Left renal cortex interstitium (tissue), 4 donors: Measurements from ENCODE around the gene SEMA5A. TPM values are rescaled to one million over a fixed set of nuclear protein-coding genes. Genes with fewer than 3 reads are reported as not detected.

Experiments used
- DNase-seq, 4 donors: peaks; one replicate each; pipeline ENCODE4 v3.0.0-alpha.2; 2013; ENCODE audit warnings: low read depth in 4 of 4, low spot score in 2 of 4, missing footprints in 1 of 4
- polyA plus RNA-seq, 4 donors: library from polyadenylated mRNA; unstranded; fragments of 120-200 nt; gene quantifications; one replicate each; pipeline ENCODE4 v1.2.1, GENCODE V29; 2013; ENCODE audit not compliant: insufficient read length in 4 of 4

Gene SEMA5A
- polyA plus RNA-seq, 4 donors = 34.7 to 37.4 (median 36.2) TPM

- no peak for DNase-seq
Measured at GRCh38 chr5:9241479-9242305, 304.2 kb downstream of the SEMA5A start.

DNA sequence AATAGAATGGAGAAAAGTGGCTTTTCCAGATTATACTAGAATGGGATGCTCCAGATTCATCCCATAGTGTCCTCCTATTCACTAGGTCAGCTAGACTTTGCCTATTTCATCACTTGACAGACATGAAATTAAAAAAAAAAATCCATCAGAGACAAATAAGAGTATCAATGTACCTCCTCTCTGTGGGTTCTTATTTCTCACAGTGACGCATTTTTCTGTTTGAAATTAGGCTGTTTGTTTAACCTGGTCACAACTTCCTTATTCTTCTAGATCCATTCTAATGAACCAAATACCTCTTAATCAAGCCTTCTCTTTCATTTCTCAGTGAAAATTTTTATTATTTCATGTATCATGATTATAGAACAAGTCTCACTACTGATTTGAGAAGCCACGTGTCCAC is 305.4 kb downstream of the SEMA5A start:
- no peak for DNase-seq

GRCh38 chr5:9239626-9240025 is 306.2 kb downstream of the SEMA5A start:
- no peak for DNase-seq

GRCh38 chr5:9239071-9239470 is 306.8 kb downstream of the SEMA5A start:
- DNase-seq = no peak

DNA sequence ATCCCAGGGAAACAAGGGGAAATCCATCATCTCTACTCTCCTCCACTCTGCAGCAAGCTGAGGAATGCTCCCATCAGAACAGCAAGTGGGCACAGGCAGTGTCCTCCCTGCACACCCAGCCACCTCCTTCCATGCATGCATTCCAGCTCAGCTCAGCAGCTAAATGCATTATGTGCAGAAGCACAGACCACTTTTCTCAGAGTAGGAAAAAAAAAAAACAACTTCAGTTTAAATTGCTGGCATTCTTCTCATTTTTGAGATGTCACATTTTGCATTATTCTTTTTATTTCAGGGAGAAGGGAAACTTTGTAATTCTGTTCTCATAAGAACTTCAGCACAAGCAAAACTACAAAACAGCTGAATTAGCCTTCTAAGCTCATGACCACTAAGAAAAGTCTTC is 312.2 kb downstream of the SEMA5A start:
- no peak for DNase-seq

DNA sequence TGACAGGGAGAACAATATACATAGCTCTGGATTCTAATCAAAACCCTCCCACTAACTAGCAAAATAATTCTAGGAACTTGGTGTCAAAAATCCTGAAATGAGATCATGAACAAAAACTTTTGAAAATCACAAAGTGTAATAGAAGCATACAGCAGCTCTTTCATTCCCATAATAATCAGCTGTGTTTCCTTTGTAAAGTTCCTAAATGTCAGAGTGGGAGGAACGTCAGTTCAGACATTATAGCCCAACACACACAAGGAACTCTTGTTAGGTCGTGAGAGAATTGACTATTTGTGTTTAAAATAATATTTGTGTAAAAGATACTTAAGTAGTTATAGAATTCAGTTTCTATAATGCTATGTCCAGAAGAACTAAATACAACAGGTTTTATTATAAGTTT is 312.8 kb downstream of the SEMA5A start:
- no peak for DNase-seq

GRCh38 chr5:9231842-9232241 is 314.0 kb downstream of the SEMA5A start:
- DNase-seq = no peak

DNA sequence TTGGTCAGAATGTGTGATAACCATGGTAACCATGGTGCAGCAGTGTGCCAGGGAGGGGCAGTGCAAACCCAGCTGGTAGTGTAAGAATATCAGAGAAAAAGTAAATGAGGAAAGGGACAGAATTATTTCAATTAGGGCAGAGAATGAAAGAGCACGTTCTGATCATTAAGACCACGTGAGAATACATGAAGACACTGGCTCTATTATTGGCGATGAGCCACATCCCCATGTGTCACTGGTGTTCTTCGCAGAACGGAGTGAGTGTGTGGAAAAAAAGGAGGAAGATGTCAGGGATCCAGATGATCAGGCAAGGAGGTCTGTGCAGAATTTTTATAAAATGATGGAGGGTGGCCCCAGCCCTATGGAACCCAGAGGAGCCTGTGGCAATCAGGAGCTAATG is 315.5 kb downstream of the SEMA5A start:
- DNase-seq = no peak

GRCh38 chr5:9226016-9226536 is 319.8 kb downstream of the SEMA5A start:
- no peak for DNase-seq

- no peak for DNase-seq
Measured at GRCh38 chr5:9222054-9222976, 323.6 kb downstream of the SEMA5A start.

- no peak for DNase-seq
Measured at GRCh38 chr5:9218358-9218757, 327.5 kb downstream of the SEMA5A start.

DNA sequence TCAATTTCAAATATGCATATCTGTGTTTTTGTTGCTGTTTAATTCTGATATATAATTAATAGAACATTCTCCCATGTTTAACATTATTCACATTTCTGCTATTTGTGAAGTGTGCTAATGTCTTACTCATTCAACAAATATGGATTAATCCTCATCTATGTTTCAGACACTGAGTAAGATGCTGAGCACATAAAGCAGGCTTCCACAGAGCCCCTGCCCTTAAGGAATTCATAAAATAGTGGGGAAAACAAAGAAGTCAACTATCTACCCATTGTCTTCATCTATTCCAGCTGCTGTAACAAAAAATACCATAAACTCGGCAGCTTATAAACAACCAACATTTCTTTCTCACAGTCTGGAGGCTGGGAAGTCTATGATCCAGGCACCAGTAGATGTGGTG is 333.3 kb downstream of the SEMA5A start:
- DNase-seq = no peak

GRCh38 chr5:9209846-9210492 is 335.9 kb downstream of the SEMA5A start:
- no peak for DNase-seq

GRCh38 chr5:9207817-9208418 is 338.0 kb downstream of the SEMA5A start:
- DNase-seq = peak in 3 of 4 donors; percentile 14 to 32 (median 18)

- no peak for DNase-seq
Measured at GRCh38 chr5:9202636-9203035, 343.2 kb downstream of the SEMA5A start.

DNA sequence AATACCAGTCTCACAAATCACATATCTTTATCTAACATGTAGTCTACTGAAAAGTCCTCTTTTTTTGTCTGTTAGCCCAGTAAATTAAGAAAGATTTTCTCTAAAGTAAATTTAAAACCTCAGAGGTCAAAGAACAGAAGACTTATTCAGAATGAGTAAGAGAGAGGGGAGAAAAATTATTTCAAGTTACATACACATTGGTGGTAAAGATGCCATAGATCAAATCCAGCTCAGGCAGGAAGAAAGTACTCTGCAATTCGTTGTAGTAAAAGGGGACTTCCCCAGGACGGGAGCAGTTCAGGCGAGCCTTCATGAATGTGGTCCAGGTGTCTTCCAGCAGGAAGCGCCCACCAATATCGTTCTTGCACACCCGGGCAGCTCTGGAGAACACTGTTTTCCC is 344.1 kb downstream of the SEMA5A start:
- no peak for DNase-seq

GRCh38 chr5:9201011-9201410 is 344.9 kb downstream of the SEMA5A start:
- DNase-seq = no peak

- no peak for DNase-seq
Measured at GRCh38 chr5:9198394-9198793, 347.5 kb downstream of the SEMA5A start.

- no peak for DNase-seq
Measured at GRCh38 chr5:9197881-9198260, 348.0 kb downstream of the SEMA5A start.

- no peak for DNase-seq
Measured at GRCh38 chr5:9196403-9197227, 349.3 kb downstream of the SEMA5A start.
